Spleen (tissue), 13 donors: Measurements from ENCODE around the gene THRAP3. TPM values are rescaled to one million over a fixed set of nuclear protein-coding genes. Genes with fewer than 3 reads are reported as not detected.

Source experiments
- DNase-seq: peaks from one replicate; pipeline ENCODE4 v3.0.0-alpha.2; 2020
- H3K27ac ChIP-seq, 8 donors: fragments of 200-600 bp; sonication (generic) in 7 of 8; 1 replicate in 4 of 8; 2 replicates in 4 of 8; pipeline versions ENCODE4 v1.5.0 to v1.8.0; 2016 to 2021; ENCODE audit warnings: inconsistent platforms in 4 of 8, mild to moderate bottlenecking in 4 of 8, moderate library complexity in 1 of 8
- H3K27me3 ChIP-seq, 7 donors: fragments of 200-600 bp; sonication (generic) in 6 of 7; replicated peaks in 1 of 7; 1 replicate in 4 of 7; 2 replicates in 3 of 7; pipeline versions ENCODE4 v1.5.0 to v1.8.0; 2016 to 2021; ENCODE audit warnings: inconsistent platforms in 3 of 7, mild to moderate bottlenecking in 1 of 7
- H3K36me3 ChIP-seq, 6 donors: fragments of 200-600 bp; sonication (generic) in 5 of 6; 1 replicate in 4 of 6; 2 replicates in 2 of 6; pipeline versions ENCODE4 v1.5.0 to v1.8.0; 2016 to 2021; ENCODE audit warnings: inconsistent platforms in 2 of 6
- H3K4me1 ChIP-seq, 6 donors: fragments of 200-600 bp; sonication (generic) in 5 of 6; 1 replicate in 3 of 6; 2 replicates in 3 of 6; pipeline versions ENCODE4 v1.5.0 to v1.8.0; 2016 to 2021; ENCODE audit warnings: inconsistent platforms in 3 of 6
- H3K4me3 ChIP-seq, 8 donors: fragments of 200-600 bp; sonication (generic) in 7 of 8; 1 replicate in 4 of 8; 2 replicates in 4 of 8; pipeline versions ENCODE4 v1.5.0 to v1.8.0; 2016 to 2021; ENCODE audit warnings: inconsistent platforms in 4 of 8, mild to moderate bottlenecking in 4 of 8, moderate library complexity in 2 of 8
- H3K9me3 ChIP-seq, 8 donors: fragments of 200-600 bp; sonication (generic) in 7 of 8; 1 replicate in 4 of 8; 2 replicates in 4 of 8; pipeline versions ENCODE4 v1.5.0 to v1.8.0; 2016 to 2021; ENCODE audit warnings: inconsistent platforms in 4 of 8
- CTCF ChIP-seq, 11 experiments: fragments of 200-600 bp in 7 of 11; fragments of 450-650 bp in 4 of 11; sonication (generic) in 4 of 11; IDR thresholded peaks in 8 of 11; conservative IDR thresholded peaks in 3 of 11; 1 replicate in 7 of 11; 2 replicates in 4 of 11; pipeline versions ENCODE4 v1.4.0 to v1.8.0; 2016 to 2021; ENCODE audit warnings: antibody characterized with exemption in 11 of 11, inconsistent platforms in 4 of 11, mild to moderate bottlenecking in 1 of 11
- POLR2A ChIP-seq, 3 donors: fragments of 450-650 bp; IDR thresholded peaks; one replicate each; pipeline ENCODE4 v1.5.1; 2017; ENCODE audit warnings: antibody characterized with exemption in 3 of 3, mild to moderate bottlenecking in 1 of 3
- POLR2AphosphoS5 ChIP-seq, 3 donors: sonication (generic); formaldehyde crosslinking; IDR thresholded peaks; one replicate each; pipeline ENCODE4 v1.5.1; 2017; ENCODE audit warnings: antibody characterized with exemption in 3 of 3
- WGBS, 5 donors: extraction: QIAGEN DNeasy Blood & Tissue Kit in 3 of 5; methylation state at CpG; one replicate each; pipeline versions ENCODE4 v1.1.5 to v1.1.7; 2013 to 2018; 5-methylcytosine and 5-hydroxymethylcytosine counted together
- intact Hi-C: fragments of 100-400 bp; cut with DNase I; formaldehyde crosslinking; loops from one replicate; pipeline ENCODE4 v1.15.0; 2023; ENCODE audit warnings: low total_unique reads
- long read RNA-seq, 2 donors: transcript quantifications; one replicate each; lab custom pipeline, GENCODE V29; 2026
- polyA plus RNA-seq, 3 donors: library from polyadenylated mRNA; stranded (reverse); fragments of 200-250 nt; gene quantifications; one replicate each; pipeline ENCODE4 v1.2.1, GENCODE V29; 2013
- total RNA-seq, 7 donors: library from RNA; depleted of rRNA in 3 of 7; stranded (reverse); fragments of >200 nt in 3 of 7; fragmentation: NEBNext Ultra II Directional in 4 of 7; extraction: Animal tissue kit (Norgen Biotek cat#: 25700) in 4 of 7; gene quantifications; one replicate each; pipeline versions ENCODE4 v1.1.0 to v1.2.1, GENCODE V29; 2016 to 2021
- donor health status: healthy with polysubstance abuse.
- donor health status: DM: no; HTN: no; CAD: no; lungs with moderate emphysema.
- donor health status: DM: no; HTN: no; CAD: no.
- donor health status: Bipolar disorder and iron deficiency.
- donor health status: healthy.
- donor health status: DM: no; HTN: no; CAD: no.
- donor health status: DM: yes; HTN: yes; CAD: no.

The THRAP3 gene
- total RNA-seq, result 100 to 1,000 TPM in 1 of 7 donors, 10 to 100 TPM in 6; 72.8 to 109 (median 95.4) TPM
- 10 to 100 TPM; 21.2 to 33.0 (median 27.0) TPM for polyA plus RNA-seq
- long read RNA-seq, donor 1, full-length matches to known transcripts, result 2 of 58 reads
- long read RNA-seq, donor 1, partial matches to known transcripts, result 56 of 58 reads
- long read RNA-seq, donor 1, other reads (novel, unspliced or antisense), result 0 of 58 reads
- long read RNA-seq, donor 2, partial matches to known transcripts, result 77 of 78 reads
- long read RNA-seq, donor 2, other reads (novel, unspliced or antisense), result 0 of 78 reads

GRCh38 chr1:36223996-36224536 is at the start of gene THRAP3:
Gene THRAP3, plus strand, starts transcription at chr1:36224443. Its CDS starts 58,121 bp downstream, at chr1:36282564.
- Histone ChIP-seq H3K4me1 (peaks cover 32 to 61% (median 53%) of the 10 kb centered on the region in 6 donors), H3K4me3 (peak within 1 kb of the TSS; percentile 71 to 94 (median 84)), H3K27ac (peak within 1 kb of the TSS; percentile 94 to 98 (median 96)), H3K27me3 (no peaks in the 10 kb centered on the region), H3K9me3 (no peaks in the 10 kb centered on the region), H3K36me3 (peaks cover 0 to 36% (median 19%) of the 10 kb centered on the region in 6 donors)
- peak; percentile 99 to 100 (median 99) for TF ChIP-seq POLR2AphosphoS5 (IDR thresholded peaks at IDR 0.05)
- TF ChIP-seq CTCF (IDR thresholded peaks at IDR 0.05 in 8 of 11, conservative IDR thresholded peaks at IDR 0.05 in 3 of 11), result peak in 2 of 11 experiments; percentile 24 to 29
- peak; percentile 80 to 88 (median 85) for TF ChIP-seq POLR2A (IDR thresholded peaks at IDR 0.05)
- WGBS, 5 donors, result 0 to 1% (median 0%) methylated on average over 18 to 45 of the region's 45 CpGs
- intact Hi-C loops, result loop anchor here (10.0 kb wide), 1 partner anchor 69 kb away; the partner anchor contains the start of gene MAP7D1
- peak; percentile 100 for DNase-seq

- H3K9me3 ChIP-seq, result no peaks in the 10 kb centered on the region
- TF ChIP-seq POLR2A (IDR thresholded peaks at IDR 0.05) (no peak), POLR2AphosphoS5 (IDR thresholded peaks at IDR 0.05) (no peak), CTCF (IDR thresholded peaks at IDR 0.05 in 8 of 11, conservative IDR thresholded peaks at IDR 0.05 in 3 of 11) (no peak)
Measured at GRCh38 chr1:36174713-36175112, 49.5 kb upstream of the THRAP3 start.

GRCh38 chr1:36175137-36176095 is 48.8 kb upstream of the THRAP3 start:
- Histone ChIP-seq H3K27me3 (no peaks in the 10 kb centered on the region), H3K27ac (peak overlapping the region in 2 of 8 donors; percentile 21 to 58), H3K4me3 (no peak overlapping the region), H3K9me3 (no peaks in the 10 kb centered on the region), H3K4me1 (peaks cover 0 to 39% (median 11%) of the 10 kb centered on the region in 6 donors), H3K36me3 (peaks cover 3 to 100% (median 99%) of the 10 kb centered on the region in 6 donors)
- DNase-seq, result no peak
- intact Hi-C loops, result no loop called here
- WGBS, 5 donors, result 83 to 87% (median 85%) methylated on average over 7 to 11 of the region's 11 CpGs
- TF ChIP-seq POLR2AphosphoS5 (IDR thresholded peaks at IDR 0.05) (peak in 2 of 3 donors; percentile 13 to 33), POLR2A (IDR thresholded peaks at IDR 0.05) (no peak)

More at GRCh38 chr1:36174713-36175112, 49.5 kb upstream of the THRAP3 start:
- no peak for DNase-seq
- H3K4me1 ChIP-seq, result peaks cover 0 to 42% (median 11%) of the 10 kb centered on the region in 6 donors
- intact Hi-C loops, result no loop called here
- H3K36me3 ChIP-seq, result peaks cover 3 to 100% (median 95%) of the 10 kb centered on the region in 6 donors
- WGBS, 5 donors, result 87 to 94% (median 90%) methylated on average over 11 of the region's 11 CpGs
- no peaks in the 10 kb centered on the region for H3K27me3 ChIP-seq
- peak overlapping the region in 2 of 8 donors; percentile 21 to 58 for H3K27ac ChIP-seq
- H3K4me3 ChIP-seq, result no peak overlapping the region
